HG03097 (cell line): Measurements from ENCODE around the gene CKAP2L.

Experiments used
- ATAC-seq: cut with Tn5 transposase; IDR thresholded peaks from one replicate; pipeline ENCODE4 v1.9.1; 2021; ENCODE audit not compliant: unreplicated experiment, low FRiP score

Gene CKAP2L

GRCh38 chr2:112687522-112687921 lies 76.9 kb downstream of the CKAP2L start:
- no peak for ATAC-seq
